Fibroblast of mammary gland (primary cell): ENCODE measurements around the gene GPX7.

Source experiments
- DNase-seq: peaks from one replicate; pipeline ENCODE4 v3.0.0-alpha.2; 2010; ENCODE audit warnings: low read depth
- H3K4me3 ChIP-seq: 2 replicates; pipeline ENCODE4 v1.5.1; 2011; ENCODE audit warnings: low read depth, mild to moderate bottlenecking, low read length, moderate library complexity; ENCODE audit not compliant: control insufficient read depth
- TF ChIP-seq, protein P1 (sequence below): conservative IDR thresholded peaks from 2 replicates; pipeline ENCODE4 v1.5.1; 2011; ENCODE audit warnings: low read depth, low read length, inconsistent platforms; ENCODE audit not compliant: control insufficient read depth, insufficient read depth

The GPX7 gene

DNA sequence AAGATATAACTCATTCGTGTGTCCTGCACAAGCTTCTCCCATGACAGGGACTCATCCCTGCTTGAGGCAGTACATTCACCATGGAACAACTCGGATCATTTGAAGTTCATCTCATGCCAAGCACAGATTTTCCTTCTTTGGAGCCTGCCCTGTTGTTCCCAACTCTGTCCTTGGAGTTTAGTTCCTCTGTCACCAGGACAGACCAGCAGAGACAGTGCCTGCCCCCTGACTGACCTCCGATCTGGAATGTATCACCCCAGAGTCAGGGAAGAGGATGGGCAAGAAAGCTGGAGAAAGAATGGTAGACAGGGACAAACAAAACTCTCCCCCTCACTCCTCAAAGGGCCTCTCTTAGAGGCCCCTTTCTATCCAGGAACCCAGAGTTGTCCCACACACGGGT is 35.8 kb downstream of the GPX7 start:
- no peak overlapping the region for H3K4me3 ChIP-seq
- DNase-seq = no peak
- TF ChIP-seq, protein P1, sequence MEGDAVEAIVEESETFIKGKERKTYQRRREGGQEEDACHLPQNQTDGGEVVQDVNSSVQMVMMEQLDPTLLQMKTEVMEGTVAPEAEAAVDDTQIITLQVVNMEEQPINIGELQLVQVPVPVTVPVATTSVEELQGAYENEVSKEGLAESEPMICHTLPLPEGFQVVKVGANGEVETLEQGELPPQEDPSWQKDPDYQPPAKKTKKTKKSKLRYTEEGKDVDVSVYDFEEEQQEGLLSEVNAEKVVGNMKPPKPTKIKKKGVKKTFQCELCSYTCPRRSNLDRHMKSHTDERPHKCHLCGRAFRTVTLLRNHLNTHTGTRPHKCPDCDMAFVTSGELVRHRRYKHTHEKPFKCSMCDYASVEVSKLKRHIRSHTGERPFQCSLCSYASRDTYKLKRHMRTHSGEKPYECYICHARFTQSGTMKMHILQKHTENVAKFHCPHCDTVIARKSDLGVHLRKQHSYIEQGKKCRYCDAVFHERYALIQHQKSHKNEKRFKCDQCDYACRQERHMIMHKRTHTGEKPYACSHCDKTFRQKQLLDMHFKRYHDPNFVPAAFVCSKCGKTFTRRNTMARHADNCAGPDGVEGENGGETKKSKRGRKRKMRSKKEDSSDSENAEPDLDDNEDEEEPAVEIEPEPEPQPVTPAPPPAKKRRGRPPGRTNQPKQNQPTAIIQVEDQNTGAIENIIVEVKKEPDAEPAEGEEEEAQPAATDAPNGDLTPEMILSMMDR = no peak

DNA sequence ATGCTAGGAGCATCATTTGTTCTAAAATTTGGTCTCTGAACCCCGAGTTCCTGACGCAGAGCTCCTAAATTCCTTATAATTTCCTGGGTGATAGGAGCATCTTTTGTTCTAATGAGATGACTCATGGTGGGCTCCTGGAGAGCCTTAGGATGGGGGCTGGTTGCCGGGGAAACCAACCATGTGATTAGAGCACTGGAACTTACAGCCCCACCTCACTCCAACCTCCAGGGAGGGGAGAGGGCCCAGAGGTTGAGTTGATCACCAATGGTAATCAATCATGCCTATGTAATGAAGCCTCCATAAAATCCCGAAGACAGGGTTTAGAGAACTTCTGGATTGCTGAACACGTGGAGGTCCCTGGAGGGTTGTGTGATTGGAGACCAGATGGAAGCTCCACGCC is 38.5 kb downstream of the GPX7 start:
- DNase-seq = no peak
- no peak overlapping the region for H3K4me3 ChIP-seq
- TF ChIP-seq, protein P1 = no peak

DNA sequence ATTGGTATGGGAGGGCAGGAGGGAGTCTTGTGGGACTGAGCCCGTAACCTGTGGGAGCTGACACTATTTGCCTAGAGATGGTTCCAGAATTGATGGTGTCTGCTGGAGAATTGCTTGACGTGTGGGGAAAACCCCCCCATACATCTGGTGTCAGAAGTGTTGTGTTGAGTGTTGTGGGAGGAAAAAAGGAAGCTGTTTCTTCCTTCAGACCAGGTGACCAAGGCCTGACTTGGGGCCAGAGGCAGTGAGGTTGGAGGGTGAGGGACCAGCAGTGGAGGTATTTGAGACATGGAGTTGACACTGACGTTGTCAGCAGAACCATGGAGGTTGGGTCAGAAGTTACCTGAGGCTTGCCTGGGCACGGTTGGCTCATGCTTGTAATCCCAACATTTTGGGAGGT is 39.1 kb downstream of the GPX7 start:
- H3K4me3 ChIP-seq = no peak overlapping the region
- TF ChIP-seq, protein P1 = no peak
- DNase-seq = no peak

DNA sequence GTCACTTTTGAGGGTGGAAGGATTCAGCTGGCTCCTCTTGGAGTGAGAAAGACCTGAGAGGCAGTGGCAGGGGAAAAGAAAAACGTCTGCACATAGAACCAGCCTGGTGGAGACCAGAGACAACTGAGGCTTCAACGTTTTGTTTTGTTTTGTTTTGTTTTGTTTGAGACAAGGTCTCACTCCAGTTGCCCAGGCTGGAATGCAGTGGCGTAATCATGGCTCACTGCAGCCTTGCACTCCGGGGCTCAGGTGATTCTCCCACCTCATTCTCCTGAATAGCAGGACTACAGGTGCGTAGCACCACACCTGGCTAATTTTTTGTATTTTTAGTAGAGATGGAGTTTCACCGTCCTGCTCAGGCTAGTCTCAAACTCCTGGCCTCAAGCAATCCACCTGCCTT is 43.1 kb downstream of the GPX7 start:
- TF ChIP-seq, protein P1 = no peak

DNA sequence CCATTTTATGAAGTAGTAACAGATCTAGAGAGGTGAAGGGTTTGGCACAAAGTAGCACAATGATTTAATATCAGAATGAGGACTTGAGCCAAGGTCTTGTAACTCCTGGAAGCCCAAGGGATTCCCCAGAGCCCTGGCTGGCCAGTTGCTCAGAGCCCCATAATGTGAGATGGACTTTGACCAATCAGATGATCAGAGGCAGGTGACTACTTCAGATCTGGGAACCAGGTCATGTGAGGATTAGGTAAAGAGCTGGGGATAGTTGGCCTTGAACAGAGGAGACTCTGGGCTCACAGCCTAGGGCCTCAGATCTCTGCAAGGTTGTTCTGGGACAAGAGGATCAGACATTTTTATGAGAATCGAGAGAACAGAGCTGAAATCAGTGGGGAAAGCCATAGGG is 49.7 kb downstream of the GPX7 start:
- TF ChIP-seq, protein P1 = no peak
- peak; percentile 19 for DNase-seq
- no peak overlapping the region for H3K4me3 ChIP-seq

More for the DNA sequence above, 43.1 kb downstream of the GPX7 start:
- no peak for DNase-seq
- H3K4me3 ChIP-seq = no peak overlapping the region

DNA sequence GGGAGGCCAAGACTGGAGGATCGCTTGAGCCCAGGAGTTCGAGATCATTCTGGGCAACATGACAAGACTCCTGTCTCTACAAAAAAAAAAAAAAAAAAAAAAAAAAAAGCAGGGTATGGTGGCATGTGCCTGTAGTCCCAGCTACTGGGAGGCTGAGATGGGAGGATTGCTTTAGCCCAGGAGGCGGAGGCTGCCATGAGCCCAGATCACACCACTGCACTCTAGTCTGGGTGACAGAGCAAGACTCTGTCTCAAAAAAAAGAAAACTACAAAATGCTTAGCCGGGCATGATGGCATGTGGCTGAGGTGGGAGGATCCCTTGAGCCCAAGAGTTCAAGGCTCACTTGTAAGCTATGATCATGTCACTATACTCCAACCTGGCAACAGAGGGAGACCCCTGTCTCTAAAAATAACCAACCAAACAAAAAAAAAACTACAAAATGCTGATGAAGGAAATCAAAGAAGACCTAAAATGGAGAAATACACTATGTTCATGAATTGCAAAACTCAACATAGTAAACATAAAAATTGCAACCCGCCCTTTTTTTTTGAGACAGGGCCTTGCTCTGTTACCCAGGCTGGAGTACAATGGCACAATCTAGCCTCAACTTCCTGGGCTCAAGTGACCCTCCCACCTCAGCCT is 51.2 kb downstream of the GPX7 start:
- H3K4me3 ChIP-seq = no peak overlapping the region
- no peak for DNase-seq
- TF ChIP-seq, protein P1 = no peak

DNA sequence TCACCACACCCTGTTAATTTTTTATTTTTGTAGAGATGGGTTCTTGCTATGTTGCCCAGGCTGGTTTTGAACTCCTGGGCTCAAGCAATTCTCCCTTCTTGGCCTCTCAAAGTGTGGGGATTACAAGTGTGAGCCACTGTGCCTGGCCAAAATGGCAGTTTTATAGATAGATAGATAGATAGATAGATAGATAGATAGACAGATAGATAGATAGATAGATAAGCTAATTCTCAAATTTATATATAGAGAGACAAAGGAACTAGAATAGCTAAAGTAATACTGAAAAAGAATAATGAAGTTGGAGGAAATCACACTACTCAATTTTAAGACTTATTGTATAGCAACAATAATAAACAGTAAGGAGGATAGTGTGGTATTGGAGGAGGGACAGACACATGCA is 51.9 kb downstream of the GPX7 start:
- TF ChIP-seq, protein P1 = no peak
- DNase-seq = no peak
- H3K4me3 ChIP-seq = no peak overlapping the region
